Stimulated activated CD4-positive, alpha-beta T cell treated with anti-CD3 and anti-CD28 coated beads, Interleukin-4, amount 100 ng/mL, for 48 hours (primary cell): ENCODE measurements around the gene PTPRC.

Experiments
- DNase-seq, 2 donors: peaks; one replicate each; pipeline ENCODE4 v3.0.0-alpha.2; 2020; ENCODE audit warnings: low read depth in 2 of 2

The PTPRC gene

GRCh38 chr1:198676253-198676652 is 37.4 kb downstream of the PTPRC start:
- no peak for DNase-seq

GRCh38 chr1:198677027-198677426 is 38.2 kb downstream of the PTPRC start:
- DNase-seq: no peak

GRCh38 chr1:198677871-198678270 is 39.0 kb downstream of the PTPRC start:
- no peak for DNase-seq

- no peak for DNase-seq
Measured at GRCh38 chr1:198678301-198678836, 39.5 kb downstream of the PTPRC start.

- no peak for DNase-seq
Measured at GRCh38 chr1:198678901-198679329, 40.1 kb downstream of the PTPRC start.

GRCh38 chr1:198679535-198680173 is 40.8 kb downstream of the PTPRC start:
- DNase-seq: no peak

GRCh38 chr1:198680174-198680875 is 41.5 kb downstream of the PTPRC start:
- DNase-seq: no peak

- no peak for DNase-seq
Measured at GRCh38 chr1:198681252-198681651, 42.4 kb downstream of the PTPRC start.

- DNase-seq: peak; percentile 47 to 72
Measured at GRCh38 chr1:198681831-198682759, 43.3 kb downstream of the PTPRC start.

GRCh38 chr1:198682850-198683249 is 44.0 kb downstream of the PTPRC start:
- no peak for DNase-seq

- no peak for DNase-seq
Measured at GRCh38 chr1:198683449-198683848, 44.6 kb downstream of the PTPRC start.

GRCh38 chr1:198686069-198686728 is 47.4 kb downstream of the PTPRC start:
- no peak for DNase-seq

GRCh38 chr1:198687429-198687828 is 48.6 kb downstream of the PTPRC start:
- no peak for DNase-seq

GRCh38 chr1:198691063-198691462 is 52.2 kb downstream of the PTPRC start:
- no peak for DNase-seq

GRCh38 chr1:198693321-198693720 is 54.5 kb downstream of the PTPRC start:
- DNase-seq: no peak

- DNase-seq: no peak
Measured at GRCh38 chr1:198694542-198694941, 55.7 kb downstream of the PTPRC start.

GRCh38 chr1:198696211-198696610 is 57.4 kb downstream of the PTPRC start:
- DNase-seq: no peak

GRCh38 chr1:198699167-198700015 is 60.6 kb downstream of the PTPRC start:
- peak; percentile 69 to 72 for DNase-seq

GRCh38 chr1:198700016-198700392 is 61.2 kb downstream of the PTPRC start:
- DNase-seq: no peak

- no peak for DNase-seq
Measured at GRCh38 chr1:198700396-198700795, 61.6 kb downstream of the PTPRC start.

- no peak for DNase-seq
Measured at GRCh38 chr1:198701250-198701649, 62.4 kb downstream of the PTPRC start.
